ENCODE data around the gene STAG2.

DNA sequence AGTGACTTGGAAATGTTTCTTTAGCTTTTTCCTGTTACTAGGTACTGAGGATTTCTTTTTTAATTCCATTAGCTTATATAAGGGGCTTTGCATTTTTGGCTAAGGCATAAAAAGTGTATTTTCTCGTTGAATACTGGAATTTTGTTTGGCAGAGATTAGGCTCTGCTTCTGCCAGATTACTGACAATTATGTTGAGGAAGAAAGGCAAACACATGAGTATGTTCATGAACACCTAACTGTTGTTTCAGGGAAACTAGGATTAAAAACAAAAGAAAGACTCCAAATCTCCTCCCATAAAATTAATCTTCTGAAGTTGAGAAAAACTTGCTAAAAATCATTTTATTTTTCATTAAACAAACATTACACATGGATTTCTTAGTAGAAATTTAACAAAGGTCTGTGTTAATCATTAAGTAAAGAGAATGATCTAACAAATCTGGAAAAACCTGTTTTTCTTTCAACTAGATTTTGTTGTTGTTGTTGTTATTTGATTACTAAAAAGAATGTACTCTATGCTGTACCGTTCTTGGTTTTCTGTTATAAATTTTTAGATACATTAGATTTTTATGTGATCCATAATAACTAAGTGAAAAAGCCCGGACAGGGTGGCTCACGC is 43.3 kb upstream of the STAG2 start:
- no peak for TF ChIP-seq POLR2A (IDR thresholded peaks at IDR 0.05; ENCODE audit: low read depth, low read length)
- no peak for TF ChIP-seq POLR2AphosphoS5 (IDR thresholded peaks at IDR 0.05; ENCODE audit: low read depth, low read length)
- TF ChIP-seq TAF1 (IDR thresholded peaks at IDR 0.05; ENCODE audit: low read depth, low read length): no peak
- TF ChIP-seq POU2F2 (IDR thresholded peaks at IDR 0.05; ENCODE audit: low read depth, low read length): no peak

Measured in GM12891 (cell line).